Adrenal gland (tissue), 5 donors: ENCODE measurements around the gene CSAD.
A peak's percentile ranks its signal among the peaks of the same experiment; 100 is the strongest.

Source experiments
- CTCF ChIP-seq, 6 experiments: fragments of 450-650 bp in 4 of 6; fragments of 200-600 bp in 2 of 6; sonication (generic) in 1 of 6; IDR thresholded peaks; 1 replicate in 5 of 6; 2 replicates in 1 of 6; pipeline versions ENCODE4 v1.5.1 to v1.8.0; 2016 to 2021; ENCODE audit warnings: antibody characterized with exemption in 6 of 6, mild to moderate bottlenecking in 2 of 6, moderate library complexity in 1 of 6
- POLR2A ChIP-seq, 2 donors: fragments of 450-650 bp; IDR thresholded peaks; one replicate each; pipeline ENCODE4 v1.6.1; 2017; ENCODE audit warnings: antibody characterized with exemption in 2 of 2, mild to moderate bottlenecking in 2 of 2, moderate library complexity in 1 of 2
- donor health status: DM: no; HTN: no; CAD: no.

GRCh38 chr12:53190108-53190729 is 9.5 kb upstream of the CSAD start:
- TF ChIP-seq CTCF (IDR thresholded peaks at IDR 0.05) (peak; percentile 51 to 80 (median 72)), POLR2A (IDR thresholded peaks at IDR 0.05) (no peak)
